Neural cell (in vitro differentiated cells): ENCODE data around the gene TDG.

Experiments
- EZH2 ChIP-seq: fragments of 200-600, 300-800 bp; shearing (Covaris generic), sonication (generic); IDR thresholded peaks from 2 replicates; pipeline ENCODE4 v1.6.1; 2014; ENCODE audit warnings: antibody characterized with exemption, low read length, borderline replicate concordance, mild to moderate bottlenecking; ENCODE audit not compliant: insufficient read depth, poor library complexity, severe bottlenecking
- MXI1 ChIP-seq: fragments of 450-650 bp; conservative IDR thresholded peaks from 2 replicates; pipeline ENCODE4 v1.6.1; 2014; ENCODE audit warnings: antibody characterized with exemption, mild to moderate bottlenecking; ENCODE audit not compliant: poor library complexity, severe bottlenecking
- POLR2AphosphoS5 ChIP-seq: IDR thresholded peaks from 2 replicates; pipeline ENCODE4 v1.6.1; 2012
- SMC3 ChIP-seq: fragments of 450-650 bp; conservative IDR thresholded peaks from 2 replicates; pipeline ENCODE4 v1.6.1; 2014; ENCODE audit warnings: antibody characterized with exemption, mild to moderate bottlenecking, moderate library complexity; ENCODE audit not compliant: poor library complexity
- TF ChIP-seq, protein P1 (sequence below): fragments of 450-650 bp; IDR thresholded peaks from 2 replicates; pipeline ENCODE4 v1.5.1; 2014; ENCODE audit warnings: antibody characterized with exemption, mild to moderate bottlenecking, moderate library complexity; ENCODE audit not compliant: poor library complexity, severe bottlenecking

- TF ChIP-seq, protein P1, sequence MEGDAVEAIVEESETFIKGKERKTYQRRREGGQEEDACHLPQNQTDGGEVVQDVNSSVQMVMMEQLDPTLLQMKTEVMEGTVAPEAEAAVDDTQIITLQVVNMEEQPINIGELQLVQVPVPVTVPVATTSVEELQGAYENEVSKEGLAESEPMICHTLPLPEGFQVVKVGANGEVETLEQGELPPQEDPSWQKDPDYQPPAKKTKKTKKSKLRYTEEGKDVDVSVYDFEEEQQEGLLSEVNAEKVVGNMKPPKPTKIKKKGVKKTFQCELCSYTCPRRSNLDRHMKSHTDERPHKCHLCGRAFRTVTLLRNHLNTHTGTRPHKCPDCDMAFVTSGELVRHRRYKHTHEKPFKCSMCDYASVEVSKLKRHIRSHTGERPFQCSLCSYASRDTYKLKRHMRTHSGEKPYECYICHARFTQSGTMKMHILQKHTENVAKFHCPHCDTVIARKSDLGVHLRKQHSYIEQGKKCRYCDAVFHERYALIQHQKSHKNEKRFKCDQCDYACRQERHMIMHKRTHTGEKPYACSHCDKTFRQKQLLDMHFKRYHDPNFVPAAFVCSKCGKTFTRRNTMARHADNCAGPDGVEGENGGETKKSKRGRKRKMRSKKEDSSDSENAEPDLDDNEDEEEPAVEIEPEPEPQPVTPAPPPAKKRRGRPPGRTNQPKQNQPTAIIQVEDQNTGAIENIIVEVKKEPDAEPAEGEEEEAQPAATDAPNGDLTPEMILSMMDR: no peak
- TF ChIP-seq POLR2AphosphoS5: no peak
- TF ChIP-seq EZH2: no peak
- no peak for TF ChIP-seq MXI1
- TF ChIP-seq SMC3: no peak
Observed at GRCh38 chr12:103960616-103961227, 5.0 kb upstream of the TDG start.
